ENCODE measurements around the gene NKPD1.

Gene NKPD1

DNA sequence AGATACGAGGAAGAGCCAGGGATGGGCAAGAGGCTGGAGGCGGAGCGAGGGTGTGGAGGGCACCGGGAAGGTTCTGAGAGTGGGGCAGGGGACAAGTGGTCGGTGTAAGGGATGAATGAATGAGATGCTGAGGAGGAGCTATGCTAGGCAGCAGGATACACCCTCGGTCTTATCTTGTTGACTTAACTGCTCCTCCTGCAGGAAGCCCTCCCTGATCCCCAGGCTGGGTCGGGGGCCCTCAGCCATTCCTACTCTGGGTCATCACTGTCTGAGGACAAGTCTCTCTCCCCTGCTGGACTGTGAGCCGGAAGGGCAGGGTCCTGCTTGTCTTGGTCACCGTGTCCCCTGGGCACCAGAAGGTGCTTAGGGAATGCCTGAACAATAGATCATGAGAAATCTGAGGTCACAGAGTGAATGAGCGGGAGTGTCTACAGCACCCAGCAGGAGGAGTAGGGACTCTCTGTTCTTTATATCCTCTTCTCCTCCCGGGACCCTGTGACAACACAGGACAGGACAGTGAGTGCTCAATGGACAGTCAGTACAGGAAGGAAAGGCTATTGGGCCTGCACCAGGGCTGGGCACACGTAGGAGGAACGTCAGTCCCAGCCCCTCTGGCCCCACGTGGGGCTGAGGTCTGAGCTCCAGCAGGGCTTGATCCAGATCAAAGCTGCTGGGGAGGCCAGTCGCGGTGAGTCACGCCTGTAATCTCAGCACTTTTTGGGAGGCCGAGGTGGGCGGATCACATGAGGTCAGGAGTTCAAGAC is 6.5 kb downstream of the NKPD1 start:
- no peak for DNase-seq

DNA sequence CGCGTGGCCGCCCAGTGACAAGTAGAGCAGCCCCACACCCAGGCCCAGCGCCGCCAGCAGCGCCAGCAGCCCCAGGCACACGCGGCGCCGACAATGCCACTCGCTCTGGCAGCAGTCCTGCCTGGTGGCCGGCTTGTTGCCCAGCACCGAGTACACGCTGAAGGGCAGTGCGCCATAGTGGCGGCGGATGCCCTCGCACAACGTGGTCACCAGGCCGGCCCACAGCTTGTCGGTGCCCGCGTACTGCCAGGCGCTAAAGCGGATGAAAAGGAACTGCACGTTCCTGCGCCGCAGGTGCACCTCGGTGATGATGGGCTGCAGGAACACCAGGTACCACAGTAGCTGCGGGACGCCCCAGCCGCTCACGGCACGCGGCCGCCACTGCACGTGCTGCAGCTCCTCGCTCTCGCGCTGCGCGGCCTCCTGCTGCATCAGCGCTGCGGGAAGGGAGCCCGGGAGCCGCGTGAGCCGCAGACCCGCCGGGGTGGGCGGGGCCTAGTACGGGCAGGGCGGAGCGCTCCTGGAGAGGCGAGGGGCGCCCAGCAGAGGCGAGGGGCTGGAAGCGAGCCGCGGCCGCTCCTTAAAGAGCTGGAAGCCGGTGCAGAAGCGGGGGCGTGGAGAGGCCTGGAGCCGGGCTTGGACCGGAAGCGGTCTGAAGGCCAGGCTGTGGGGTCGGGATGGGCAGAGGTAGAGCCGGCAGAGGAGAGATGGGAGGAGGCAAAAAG is 7.3 kb downstream of the NKPD1 start:
- peak in 34 of 51 donors; percentile 8 to 65 (median 52) for DNase-seq

- peak in 22 of 51 donors; percentile 11 to 61 (median 36) for DNase-seq
Measured at GRCh38 chr19:45152504-45153338, 8.1 kb downstream of the NKPD1 start.

GRCh38 chr19:45151821-45152503 is 8.8 kb downstream of the NKPD1 start:
- DNase-seq: peak in 1 of 51 donors; percentile 32

DNA sequence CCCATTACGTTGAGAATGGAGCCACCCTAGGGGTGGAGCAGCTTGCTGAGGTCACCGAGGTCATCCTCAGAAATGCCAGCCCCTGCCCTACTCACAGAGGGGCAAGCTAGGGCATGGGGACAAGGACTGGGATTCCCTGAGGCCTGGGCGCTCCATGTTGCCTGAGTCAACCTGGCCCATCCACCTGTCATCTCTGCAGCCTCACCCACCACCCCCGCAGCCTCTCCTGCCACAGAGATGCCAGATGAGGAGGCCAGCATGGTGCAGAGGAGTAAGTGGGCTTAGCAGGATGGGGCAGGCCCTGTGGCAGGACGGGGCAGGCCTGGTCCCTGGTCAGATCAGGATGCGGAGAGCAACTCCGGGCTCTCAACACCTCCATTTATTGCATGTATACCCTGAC is 9.5 kb downstream of the NKPD1 start:
- no peak for DNase-seq

DNA sequence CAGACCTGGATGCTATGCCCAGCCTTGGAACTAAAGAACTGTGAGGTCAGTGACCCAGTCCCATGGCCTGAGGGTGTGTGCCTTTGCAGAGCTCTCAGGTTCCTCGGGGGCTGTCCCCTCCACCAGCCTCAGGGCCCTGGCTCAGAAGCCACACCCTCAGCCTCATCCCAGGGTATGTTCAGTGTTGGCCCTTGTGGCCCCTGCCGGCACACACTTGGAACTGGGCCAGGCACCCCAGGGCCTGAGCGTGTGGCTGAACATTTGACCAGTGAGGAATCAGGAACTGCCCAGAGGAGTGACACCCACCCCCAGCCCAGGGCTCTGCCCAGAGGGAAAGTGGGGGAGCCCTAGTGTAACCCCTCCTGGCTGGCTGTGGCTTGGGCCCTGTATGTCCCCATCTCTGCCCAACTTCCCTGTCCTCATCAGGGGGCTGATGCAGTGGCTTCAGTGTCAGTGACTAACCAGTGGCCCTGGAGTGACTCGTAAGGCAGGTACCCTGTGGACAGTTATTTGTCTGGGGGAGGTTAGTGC is 10.0 kb downstream of the NKPD1 start:
- no peak for DNase-seq

- no peak for DNase-seq
Measured at GRCh38 chr19:45150180-45150579, 10.6 kb downstream of the NKPD1 start.

- no peak for DNase-seq
Measured at GRCh38 chr19:45149129-45149528, 11.7 kb downstream of the NKPD1 start.

GRCh38 chr19:45147835-45148676 is 12.7 kb downstream of the NKPD1 start:
- no peak for DNase-seq

GRCh38 chr19:45146741-45147205 is 14.0 kb downstream of the NKPD1 start:
- no peak for DNase-seq

GRCh38 chr19:45146251-45146650 is 14.5 kb downstream of the NKPD1 start:
- DNase-seq: no peak

DNA sequence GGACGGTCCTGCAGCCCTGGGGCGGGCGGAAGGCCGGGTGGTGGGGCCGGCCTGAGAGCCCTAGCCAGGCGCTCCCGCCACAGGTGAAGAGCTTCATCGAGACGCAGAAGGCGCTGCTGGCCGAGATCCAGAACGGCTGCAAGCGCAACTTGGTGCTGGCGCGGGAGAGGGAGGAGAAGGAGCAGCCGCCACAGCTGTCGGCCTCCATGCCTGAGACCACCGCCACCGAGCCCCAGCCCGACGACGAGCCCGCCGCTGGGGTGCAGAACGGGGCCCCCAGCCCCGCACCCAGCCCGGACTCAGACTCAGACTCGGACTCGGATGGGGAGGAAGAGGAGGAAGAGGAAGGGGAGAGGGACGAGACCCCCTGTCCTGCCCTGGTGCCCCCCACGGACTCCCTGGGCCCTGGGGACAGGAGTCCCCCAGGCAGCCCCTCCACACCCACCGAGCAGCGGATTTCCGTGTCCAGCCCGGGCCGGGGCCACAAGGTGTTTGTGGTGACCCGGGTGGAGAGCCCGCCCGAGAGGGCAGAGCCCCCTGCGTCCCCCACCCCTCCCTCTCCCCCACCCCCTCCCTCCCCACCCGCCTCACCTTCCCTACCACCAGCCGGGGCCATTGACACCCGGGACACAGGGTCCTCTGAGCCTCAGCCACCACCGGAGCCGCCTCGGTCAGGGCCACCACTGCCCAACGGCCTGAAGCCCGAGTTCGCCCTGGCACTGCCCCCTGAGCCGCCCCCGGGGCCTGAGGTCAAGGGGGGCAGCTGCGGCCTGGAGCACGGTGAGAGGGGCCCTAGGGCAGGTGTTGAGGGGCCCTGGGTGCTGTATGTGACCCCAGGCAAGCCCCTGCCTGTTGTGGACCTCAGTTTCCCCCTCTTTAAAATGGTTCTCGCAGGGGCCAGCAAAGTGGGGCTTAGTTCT is 15.3 kb downstream of the NKPD1 start:
- no peak for DNase-seq

DNA sequence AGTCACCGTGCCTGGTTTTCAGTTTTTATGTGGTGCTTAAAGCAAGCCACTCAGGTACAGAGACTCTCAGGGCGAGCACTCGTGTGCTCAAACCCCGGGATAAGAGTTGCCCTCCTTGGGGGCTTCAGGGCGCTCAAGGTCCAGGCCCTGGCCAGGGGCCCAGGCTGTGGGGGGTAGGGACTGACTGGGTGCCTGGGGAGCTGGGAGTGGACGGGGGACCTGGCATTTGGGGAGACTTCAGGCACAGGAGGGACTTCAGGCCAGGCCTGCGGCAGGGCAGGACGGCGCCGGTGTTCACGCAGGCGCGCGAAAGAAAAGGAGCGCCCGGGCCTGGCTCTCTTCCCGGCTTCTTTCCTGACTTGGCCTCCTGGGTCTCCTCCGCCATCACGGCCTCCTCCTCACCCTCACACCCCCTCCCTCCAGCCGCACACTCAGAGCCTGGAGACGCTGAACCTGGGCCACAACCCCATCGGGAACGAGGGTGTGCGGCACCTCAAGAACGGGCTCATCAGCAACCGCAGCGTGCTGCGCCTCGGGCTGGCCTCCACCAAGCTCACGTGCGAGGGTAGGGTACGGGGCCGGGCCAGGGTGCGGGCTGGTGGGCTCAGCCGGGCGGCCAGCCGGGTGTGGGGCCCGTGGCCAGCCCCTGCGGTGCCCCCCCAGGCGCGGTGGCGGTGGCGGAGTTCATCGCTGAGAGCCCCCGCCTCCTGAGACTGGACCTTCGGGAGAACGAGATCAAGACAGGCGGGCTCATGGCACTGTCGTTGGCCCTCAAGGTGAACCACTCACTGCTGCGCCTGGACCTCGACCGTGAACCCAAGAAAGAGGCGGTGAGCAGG is 16.1 kb downstream of the NKPD1 start:
- no peak for DNase-seq

DNA sequence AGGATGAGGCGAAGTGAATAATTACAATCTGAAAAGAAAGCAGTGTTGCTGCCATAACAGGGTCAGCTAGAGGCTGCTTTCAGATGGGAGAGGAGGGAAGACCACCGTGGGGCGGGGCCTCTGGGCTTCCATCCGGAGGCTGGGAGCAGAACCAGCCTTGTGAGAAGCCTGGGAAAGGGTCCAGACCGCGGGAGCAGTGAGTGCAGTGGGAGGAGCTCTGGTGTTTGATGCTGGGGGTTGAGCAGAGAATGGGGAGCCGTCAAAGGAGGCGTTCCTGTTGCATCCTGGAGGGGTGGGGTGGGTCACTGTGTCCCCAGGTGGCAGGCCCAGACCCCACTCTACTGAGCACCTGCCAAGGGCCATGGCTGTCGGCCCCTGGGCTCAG is 18.1 kb downstream of the NKPD1 start:
- no peak for DNase-seq

DNA sequence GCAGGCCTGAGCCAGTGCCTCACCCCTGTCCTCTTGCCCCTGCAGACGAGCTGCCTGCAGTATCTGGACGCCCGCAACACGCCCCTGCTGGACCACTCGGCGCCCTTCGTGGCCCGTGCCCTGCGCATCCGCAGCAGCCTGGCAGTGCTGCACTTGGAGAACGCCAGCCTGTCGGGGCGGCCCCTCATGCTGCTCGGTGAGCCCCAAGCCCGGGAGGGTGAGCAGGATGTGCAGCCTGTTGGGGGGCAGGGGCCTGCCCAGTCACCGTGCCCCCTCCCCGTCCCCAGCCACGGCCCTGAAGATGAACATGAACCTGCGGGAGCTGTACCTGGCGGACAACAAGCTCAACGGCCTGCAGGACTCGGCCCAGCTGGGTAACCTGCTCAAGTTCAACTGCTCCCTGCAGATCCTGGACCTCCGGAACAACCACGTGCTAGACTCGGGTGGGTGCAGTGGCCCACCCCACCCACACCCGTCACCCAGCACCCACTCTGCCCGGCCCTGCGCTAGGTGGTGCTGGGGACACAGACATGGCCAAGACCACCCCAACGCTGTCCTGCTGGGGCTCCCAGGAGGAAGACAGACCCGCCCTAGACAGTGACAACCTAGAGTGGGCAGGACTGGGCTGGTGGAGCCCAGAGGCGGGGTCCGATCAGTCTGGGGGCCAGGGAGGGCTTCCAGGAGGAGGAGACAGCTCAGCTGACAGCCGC is 18.6 kb downstream of the NKPD1 start:
- no peak for DNase-seq

DNA sequence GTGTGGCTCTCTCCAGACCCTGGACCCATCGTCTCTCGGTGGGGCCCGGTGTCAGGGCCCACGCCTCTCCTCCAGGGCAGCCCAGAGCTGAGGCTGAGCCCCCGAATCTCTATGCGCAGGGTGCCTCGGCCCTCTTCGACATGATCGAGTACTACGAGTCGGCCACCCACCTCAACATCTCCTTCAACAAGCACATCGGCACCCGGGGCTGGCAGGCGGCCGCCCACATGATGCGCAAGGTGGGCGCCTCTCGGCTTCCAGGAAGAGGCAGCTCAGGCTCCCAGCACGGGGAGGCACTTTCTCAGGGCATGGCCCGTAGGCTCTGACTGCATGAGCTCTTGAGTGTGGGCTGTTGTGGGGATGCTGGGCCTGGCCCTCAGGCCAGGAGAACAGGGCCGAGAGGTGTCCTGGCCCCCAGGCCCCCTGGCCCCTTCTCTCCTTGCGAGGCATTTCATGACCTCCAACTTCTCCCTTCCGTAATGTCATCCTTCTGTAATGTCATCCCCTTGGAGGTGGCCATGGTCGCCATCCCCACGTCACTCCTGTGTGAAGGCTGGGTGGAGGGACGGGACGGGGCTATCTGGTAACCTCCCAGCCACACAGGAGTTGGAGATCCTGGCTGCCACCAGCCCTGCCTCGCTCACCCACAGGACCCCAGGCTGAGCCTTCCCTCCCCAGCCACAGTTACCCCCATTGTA is 19.4 kb downstream of the NKPD1 start:
- peak in 2 of 51 donors; percentile 8 to 17 for DNase-seq

GRCh38 chr19:45140533-45140932 is 20.2 kb downstream of the NKPD1 start:
- DNase-seq: no peak

All from hypothalamus (tissue), 51 donors.